Thymus (tissue), 11 donors: ENCODE measurements around the gene AKAP13. TPM values are rescaled to one million over a fixed set of nuclear protein-coding genes. Genes with fewer than 3 reads are reported as not detected.
"Not testable (repeated sequence)": the region's sequence is repeated elsewhere in the genome, so short reads cannot be mapped to it uniquely, and the experiment has no call there.

Experiments used
- DNase-seq, 9 donors: peaks; one replicate each; pipeline ENCODE4 v3.0.0-alpha.2; 2013; ENCODE audit warnings: low spot score in 9 of 9, low read depth in 6 of 9, missing footprints in 1 of 9
- H3K27ac ChIP-seq, 2 donors: one replicate each; pipeline ENCODE4 v1.5.1; 2013; ENCODE audit warnings: control low read depth in 1 of 2, low read depth in 1 of 2, low read length in 1 of 2, mild to moderate bottlenecking in 1 of 2, moderate library complexity in 1 of 2
- H3K27me3 ChIP-seq, 2 donors: one replicate each; pipeline ENCODE4 v1.5.1; 2013; ENCODE audit warnings: low read length in 1 of 2; ENCODE audit not compliant: control insufficient read depth in 2 of 2, insufficient read depth in 1 of 2
- H3K36me3 ChIP-seq, 2 donors: one replicate each; pipeline ENCODE4 v1.5.1; 2013; ENCODE audit warnings: low read length in 1 of 2, mild to moderate bottlenecking in 1 of 2, moderate library complexity in 1 of 2; ENCODE audit not compliant: control insufficient read depth in 2 of 2, insufficient read depth in 2 of 2
- H3K4me1 ChIP-seq, 2 donors: one replicate each; pipeline ENCODE4 v1.5.1; 2013; ENCODE audit warnings: low read length in 2 of 2; ENCODE audit not compliant: control insufficient read depth in 2 of 2, insufficient read depth in 2 of 2
- H3K4me3 ChIP-seq, 2 donors: one replicate each; pipeline ENCODE4 v1.5.1; 2013; ENCODE audit warnings: low read length in 2 of 2, control low read depth in 1 of 2, mild to moderate bottlenecking in 1 of 2
- H3K9me3 ChIP-seq, 2 donors: one replicate each; pipeline ENCODE4 v1.5.1; 2013; ENCODE audit warnings: low read length in 1 of 2, mild to moderate bottlenecking in 1 of 2; ENCODE audit not compliant: control insufficient read depth in 2 of 2, insufficient read depth in 1 of 2
- WGBS: extraction: QIAGEN DNeasy Blood & Tissue Kit; methylation state at CpG from one replicate; pipeline ENCODE4 v1.1.7; 2013; 5-methylcytosine and 5-hydroxymethylcytosine counted together
- polyA plus RNA-seq: library from polyadenylated mRNA; stranded (reverse); fragments of 200-250 nt; gene quantifications from one replicate; pipeline ENCODE4 v1.2.3, GENCODE V29; 2013
- total RNA-seq: library from RNA; stranded (reverse); fragments of 120-200 nt; gene quantifications from one replicate; pipeline ENCODE4 v1.2.4, GENCODE V29; 2013
- donor health status: healthy.

Gene AKAP13
- total and polyA plus RNA-seq, 2 donors, result 49.8 to 63.8 TPM

DNA sequence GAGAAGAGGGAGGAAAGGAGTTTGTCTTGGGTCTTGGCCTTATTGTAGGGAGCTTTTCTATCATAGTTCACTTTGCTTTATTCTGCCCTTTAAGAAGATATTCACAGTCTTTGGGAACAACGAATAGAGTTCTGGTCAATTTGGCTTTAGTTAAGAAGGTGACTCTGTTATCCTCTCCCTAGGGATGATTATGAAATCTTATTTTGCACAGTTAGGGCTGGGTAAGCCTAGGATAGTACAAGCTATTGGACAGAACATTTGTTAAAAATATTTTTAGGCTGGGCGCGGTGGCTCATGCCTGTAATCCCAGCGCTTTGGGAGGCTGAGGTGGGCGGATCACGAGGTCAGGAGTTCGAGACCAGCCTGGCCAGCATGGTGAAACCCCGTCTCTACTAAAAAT lies 61.5 kb downstream of the AKAP13 start:
- not testable (repeated sequence) for H3K9me3 ChIP-seq, H3K27me3 ChIP-seq, H3K4me1 ChIP-seq, H3K4me3 ChIP-seq, DNase-seq, H3K27ac ChIP-seq, H3K36me3 ChIP-seq
- WGBS, result 97% methylated on average over 7 of the region's 8 CpGs

DNA sequence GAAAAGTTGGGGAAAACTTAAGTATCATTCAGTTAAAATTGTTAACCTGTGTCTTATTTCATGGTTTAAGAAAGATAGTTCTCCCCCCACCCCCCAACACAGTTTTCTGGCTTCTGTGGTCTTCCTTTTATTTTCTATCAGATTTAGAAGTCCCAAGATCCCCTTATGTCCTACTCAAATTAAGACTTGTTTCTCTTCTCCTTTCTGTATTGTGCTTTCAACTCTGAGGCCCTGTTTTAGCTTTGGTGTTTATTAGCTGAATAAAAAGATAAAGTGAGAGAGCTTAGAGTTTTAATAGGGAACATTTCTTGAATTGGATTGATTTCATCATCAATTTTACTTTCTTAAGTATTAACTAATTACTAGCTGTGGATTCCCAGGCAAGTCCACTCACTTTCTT lies 62.6 kb downstream of the AKAP13 start:
- no peaks in the 10 kb centered on the region for H3K9me3 ChIP-seq
- H3K27ac ChIP-seq, result peak overlapping the region in 1 of 2 donors; percentile 41
- no peaks in the 10 kb centered on the region for H3K27me3 ChIP-seq
- peak in 1 of 9 donors; percentile 20 for DNase-seq
- no peak overlapping the region for H3K4me3 ChIP-seq
- H3K36me3 ChIP-seq, result no peaks in the 10 kb centered on the region
- no peaks in the 10 kb centered on the region for H3K4me1 ChIP-seq

GRCh38 chr15:85443593-85444087 lies 63.2 kb downstream of the AKAP13 start:
- Histone ChIP-seq H3K4me3 (no peak overlapping the region), H3K27ac (peak overlapping the region in 1 of 2 donors; percentile 41), H3K4me1 (no peaks in the 10 kb centered on the region), H3K9me3 (no peaks in the 10 kb centered on the region), H3K36me3 (no peaks in the 10 kb centered on the region), H3K27me3 (no peaks in the 10 kb centered on the region)
- 56% methylated on average over 4 of the region's 4 CpGs for WGBS
- DNase-seq, result peak in 2 of 9 donors; percentile 8 to 47

GRCh38 chr15:85444122-85444745 lies 63.8 kb downstream of the AKAP13 start:
- WGBS, result 86% methylated on average over 3 of the region's 3 CpGs
- Histone ChIP-seq H3K4me1 (no peaks in the 10 kb centered on the region), H3K27me3 (no peaks in the 10 kb centered on the region), H3K9me3 (no peaks in the 10 kb centered on the region), H3K4me3 (no peak overlapping the region), H3K27ac (no peak overlapping the region), H3K36me3 (no peaks in the 10 kb centered on the region)
- no peak for DNase-seq

- no peaks in the 10 kb centered on the region for H3K27me3 ChIP-seq
- 100% methylated on average over 1 of the region's 1 CpG for WGBS
- no peaks in the 10 kb centered on the region for H3K36me3 ChIP-seq
- DNase-seq, result no peak
- H3K27ac ChIP-seq, result no peak overlapping the region
- no peaks in the 10 kb centered on the region for H3K4me1 ChIP-seq
- no peaks in the 10 kb centered on the region for H3K9me3 ChIP-seq
- H3K4me3 ChIP-seq, result no peak overlapping the region
These were observed 65.0 kb downstream of the AKAP13 start for GRCh38 chr15:85445361-85445760.

DNA sequence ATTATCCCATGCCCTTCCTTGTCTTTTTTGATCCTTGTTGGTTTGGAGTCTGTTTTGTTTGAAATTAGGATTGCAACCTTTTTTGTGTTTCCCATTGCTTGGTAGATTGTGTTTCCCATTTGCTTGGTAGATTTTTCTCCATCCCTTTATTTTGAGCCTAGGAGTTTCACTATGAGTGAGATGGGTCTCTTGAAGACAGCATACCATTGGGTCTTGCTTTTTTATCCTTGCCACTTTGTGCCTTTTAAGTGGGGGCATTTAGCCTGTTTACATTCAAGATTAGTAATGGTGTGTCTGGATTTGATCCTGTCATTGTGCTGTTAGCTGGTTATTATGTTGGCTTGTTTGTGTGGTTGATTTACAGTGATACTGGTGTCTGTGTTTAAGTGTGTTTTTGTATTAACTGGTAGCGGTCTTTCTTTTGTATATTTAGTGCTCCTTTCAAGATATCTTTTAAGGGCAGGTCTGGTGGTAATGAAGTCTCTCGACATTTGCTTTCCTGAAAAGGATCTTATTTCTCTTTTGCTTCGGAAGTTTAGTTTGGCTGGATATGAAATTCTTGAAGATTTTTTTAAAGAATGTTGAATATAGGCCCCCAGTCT lies 70.8 kb downstream of the AKAP13 start:
- no peaks in the 10 kb centered on the region for H3K4me1 ChIP-seq
- WGBS, result 96% methylated on average over 3 of the region's 3 CpGs
- H3K4me3 ChIP-seq, result no peak overlapping the region
- no peak for DNase-seq
- no peaks in the 10 kb centered on the region for H3K27me3 ChIP-seq
- H3K9me3 ChIP-seq, result no peaks in the 10 kb centered on the region
- no peaks in the 10 kb centered on the region for H3K36me3 ChIP-seq
- no peak overlapping the region for H3K27ac ChIP-seq

- DNase-seq, result no peak
- Histone ChIP-seq H3K36me3 (peaks cover 0 to 1% of the 10 kb centered on the region in 2 donors), H3K4me1 (no peaks in the 10 kb centered on the region), H3K27me3 (no peaks in the 10 kb centered on the region), H3K9me3 (no peaks in the 10 kb centered on the region), H3K27ac (no peak overlapping the region), H3K4me3 (no peak overlapping the region)
- 99% methylated on average over 1 of the region's 1 CpG for WGBS
These were observed 72.0 kb downstream of the AKAP13 start for GRCh38 chr15:85452436-85452835.

DNA sequence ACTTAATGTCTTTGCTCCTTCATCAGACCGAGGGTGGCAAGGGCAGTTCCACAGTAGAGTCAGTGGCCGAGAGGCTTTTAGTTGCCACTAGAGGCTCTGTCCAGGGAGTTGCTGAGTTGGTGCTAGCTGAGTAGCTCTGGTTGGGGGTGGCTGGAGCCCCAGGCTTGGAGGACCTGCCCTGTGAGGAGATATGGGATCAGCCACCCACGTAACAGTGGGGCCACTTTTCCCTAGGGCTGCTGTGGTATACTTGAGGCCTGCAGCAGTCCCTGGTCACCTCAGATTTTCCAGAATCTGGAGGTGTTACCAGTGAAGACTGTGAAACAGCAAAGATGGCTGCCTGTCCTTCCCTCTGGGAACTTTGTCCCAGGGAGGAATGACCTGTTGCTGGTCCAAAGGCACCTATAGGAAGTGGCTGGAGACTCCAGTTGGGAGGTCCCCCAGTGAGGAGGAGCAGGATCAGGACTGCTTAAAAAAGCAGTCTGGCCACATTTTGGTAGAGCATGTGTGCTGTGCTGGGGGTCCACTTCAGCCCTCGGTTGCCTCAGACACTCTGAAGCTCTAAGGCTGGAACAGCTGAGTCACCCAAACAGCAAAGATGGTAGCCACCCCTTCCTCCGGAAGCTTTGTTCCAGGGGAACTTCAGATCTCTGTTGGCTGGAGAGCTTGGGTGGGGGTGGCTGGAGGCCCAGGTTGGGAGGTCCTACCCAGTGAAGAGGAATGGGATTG lies 72.9 kb downstream of the AKAP13 start:
- no peak overlapping the region for H3K4me3 ChIP-seq
- no peaks in the 10 kb centered on the region for H3K9me3 ChIP-seq
- no peak for DNase-seq
- H3K36me3 ChIP-seq, result peaks cover 0 to 3% of the 10 kb centered on the region in 2 donors
- no peak overlapping the region for H3K27ac ChIP-seq
- no peaks in the 10 kb centered on the region for H3K27me3 ChIP-seq
- 85% methylated on average over 5 of the region's 5 CpGs for WGBS
- no peaks in the 10 kb centered on the region for H3K4me1 ChIP-seq

DNA sequence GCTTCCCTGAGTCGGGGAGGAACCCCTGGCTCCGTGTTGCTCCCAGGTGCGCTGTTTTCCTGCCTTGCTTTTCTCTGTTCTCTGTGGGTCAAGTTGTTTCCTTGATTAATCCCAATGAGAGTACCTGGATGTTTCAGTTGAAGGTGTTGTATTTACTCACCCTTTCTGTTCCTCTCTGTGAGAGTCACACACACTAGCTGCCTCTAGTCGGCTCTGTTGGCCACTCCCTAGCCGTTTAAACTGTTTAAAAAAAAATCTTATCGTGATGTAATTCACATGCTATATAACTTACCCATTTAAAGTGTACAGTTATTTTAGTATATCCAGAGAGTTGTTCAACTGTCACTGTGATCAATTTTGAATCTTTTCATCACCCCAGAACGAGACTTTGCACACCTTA lies 74.0 kb downstream of the AKAP13 start:
- DNase-seq, result no peak
- H3K27ac ChIP-seq, result no peak overlapping the region
- no peaks in the 10 kb centered on the region for H3K9me3 ChIP-seq
- peaks cover 0 to 3% of the 10 kb centered on the region in 2 donors for H3K36me3 ChIP-seq
- no peaks in the 10 kb centered on the region for H3K4me1 ChIP-seq
- 94% methylated on average over 7 of the region's 7 CpGs for WGBS
- H3K4me3 ChIP-seq, result no peak overlapping the region
- no peaks in the 10 kb centered on the region for H3K27me3 ChIP-seq
